Liver (tissue), 3 donors: Measurements from ENCODE around the gene ANKRD23.

Experiments
- CTCF ChIP-seq: fragments of 150-350 bp; IDR thresholded peaks from 2 replicates; pipeline ENCODE4 v1.5.1; 2017; ENCODE audit warnings: improper control_type of control experiment, low read depth, low read length; ENCODE audit not compliant: missing input control
- EGR1 ChIP-seq, 2 donors: IDR thresholded peaks; 2 replicates each; pipeline ENCODE4 v1.6.1; 2016 to 2018; ENCODE audit warnings: antibody characterized with exemption in 2 of 2, low read depth in 2 of 2
- FOXA1 ChIP-seq: IDR thresholded peaks from 2 replicates; pipeline ENCODE4 v1.6.1; 2016; ENCODE audit warnings: antibody characterized with exemption
- GABPA ChIP-seq, 2 donors: IDR thresholded peaks in 1 of 2; conservative IDR thresholded peaks in 1 of 2; 2 replicates each; pipeline ENCODE4 v1.6.1; 2016; ENCODE audit warnings: antibody characterized with exemption in 2 of 2, mild to moderate bottlenecking in 1 of 2, moderate library complexity in 1 of 2
- JUND ChIP-seq, 2 donors: IDR thresholded peaks; 2 replicates each; pipeline ENCODE4 v1.6.1; 2016; ENCODE audit warnings: antibody characterized with exemption in 2 of 2
- MAX ChIP-seq: IDR thresholded peaks from 2 replicates; pipeline ENCODE4 v1.6.1; 2016; ENCODE audit warnings: antibody characterized with exemption
- NR2F2 ChIP-seq: IDR thresholded peaks from 2 replicates; pipeline ENCODE4 v1.6.1; 2016; ENCODE audit warnings: antibody characterized with exemption
- RAD21 ChIP-seq, 2 donors: IDR thresholded peaks; 2 replicates each; pipeline ENCODE4 v1.6.1; 2016; ENCODE audit warnings: antibody characterized with exemption in 2 of 2, mild to moderate bottlenecking in 2 of 2
- REST ChIP-seq: IDR thresholded peaks from 2 replicates; pipeline ENCODE4 v1.6.1; 2016; ENCODE audit warnings: antibody characterized with exemption, mild to moderate bottlenecking
- RXRA ChIP-seq, 2 donors: IDR thresholded peaks; 2 replicates each; pipeline ENCODE4 v1.6.1; 2017 to 2018; ENCODE audit warnings: antibody characterized with exemption in 2 of 2, mild to moderate bottlenecking in 1 of 2
- SP1 ChIP-seq: IDR thresholded peaks from 2 replicates; pipeline ENCODE4 v1.6.1; 2018; ENCODE audit warnings: antibody characterized with exemption, mild to moderate bottlenecking
- TAF1 ChIP-seq: conservative IDR thresholded peaks from 2 replicates; pipeline ENCODE4 v1.6.1; 2016; ENCODE audit warnings: antibody characterized with exemption, mild to moderate bottlenecking
- YY1 ChIP-seq: IDR thresholded peaks from 2 replicates; pipeline ENCODE4 v1.6.1; 2016; ENCODE audit warnings: antibody characterized with exemption, mild to moderate bottlenecking
- ZBTB33 ChIP-seq: IDR thresholded peaks from 2 replicates; pipeline ENCODE4 v1.6.1; 2016; ENCODE audit warnings: antibody characterized with exemption
- donor health status: healthy.
- donor health status: healthy.

- TF ChIP-seq CTCF (peak; percentile 46), JUND (IDR thresholded peaks at IDR 0.05) (no peak), GABPA (IDR thresholded peaks at IDR 0.05 in 1 of 2, conservative IDR thresholded peaks at IDR 0.05 in 1 of 2) (peak in 1 of 2 donors; percentile 77), EGR1 (IDR thresholded peaks at IDR 0.05; ENCODE audit: low read depth in 2 of 2) (no peak), TAF1 (no peak), RXRA (IDR thresholded peaks at IDR 0.05) (peak in 1 of 2 donors; percentile 43), SP1 (peak; percentile 48), MAX (no peak), REST (peak; percentile 28), YY1 (no peak), ZBTB33 (no peak), FOXA1 (no peak), RAD21 (IDR thresholded peaks at IDR 0.05) (peak in 1 of 2 donors; percentile 44), NR2F2 (no peak)
Measured at GRCh38 chr2:96868555-96869280, 24.9 kb upstream of the ANKRD23 start.
